Measurements from ENCODE around the gene FCRLA.

Gene FCRLA

DNA sequence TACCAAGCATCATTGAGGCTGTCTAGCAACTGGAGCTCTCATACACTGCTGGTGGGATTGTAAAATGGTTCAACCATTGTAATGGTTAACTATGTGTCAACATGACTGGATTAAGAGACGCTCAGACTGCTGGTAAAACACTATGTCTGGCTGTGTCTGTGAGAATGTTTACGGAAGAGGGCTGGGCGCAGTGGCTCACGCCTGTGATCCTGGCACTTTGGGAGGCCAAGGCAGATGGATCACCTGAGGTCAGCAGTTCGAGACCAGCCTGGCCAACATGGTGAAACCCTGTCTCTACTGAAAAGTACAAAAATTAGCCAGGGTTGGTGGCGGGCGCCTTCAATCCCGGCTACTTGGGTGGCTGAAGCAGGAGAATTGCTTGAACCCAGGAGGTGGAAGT is 4.8 kb upstream of the FCRLA start:
- Histone ChIP-seq H3K79me2 (ENCODE audit: control insufficient read depth, low read length) (peaks cover 6% of the 10 kb centered on the region), H4K20me1 (ENCODE audit: control insufficient read depth, insufficient read depth, low read depth, low read length) (no peaks in the 10 kb centered on the region), H3K27me3 (ENCODE audit: control insufficient read depth, low read length) (no peaks in the 10 kb centered on the region), H3K9me2 (replicated peaks; ENCODE audit: control insufficient read depth, low read length) (no peaks in the 10 kb centered on the region), H3F3A (ENCODE audit: control insufficient read depth, insufficient read depth) (peaks cover 30% of the 10 kb centered on the region), H3K4me1 (ENCODE audit: control insufficient read depth, low read length) (peaks cover 38% of the 10 kb centered on the region), H3K27ac (ENCODE audit: low read depth, low read length) (no peak overlapping the region), H3K4me3 (ENCODE audit: low read length) (no peak overlapping the region), H3K9me3 (ENCODE audit: control insufficient read depth, insufficient read depth, low read length) (no peaks in the 10 kb centered on the region), H3K4me2 (ENCODE audit: low read length) (no peak overlapping the region), H3K36me3 (ENCODE audit: control insufficient read depth, low read length) (peaks cover 2% of the 10 kb centered on the region)
- no peak for TF ChIP-seq EZH2phosphoT487 (IDR thresholded peaks at IDR 0.05; ENCODE audit: borderline replicate concordance, low read length)
- TF ChIP-seq, protein P1, sequence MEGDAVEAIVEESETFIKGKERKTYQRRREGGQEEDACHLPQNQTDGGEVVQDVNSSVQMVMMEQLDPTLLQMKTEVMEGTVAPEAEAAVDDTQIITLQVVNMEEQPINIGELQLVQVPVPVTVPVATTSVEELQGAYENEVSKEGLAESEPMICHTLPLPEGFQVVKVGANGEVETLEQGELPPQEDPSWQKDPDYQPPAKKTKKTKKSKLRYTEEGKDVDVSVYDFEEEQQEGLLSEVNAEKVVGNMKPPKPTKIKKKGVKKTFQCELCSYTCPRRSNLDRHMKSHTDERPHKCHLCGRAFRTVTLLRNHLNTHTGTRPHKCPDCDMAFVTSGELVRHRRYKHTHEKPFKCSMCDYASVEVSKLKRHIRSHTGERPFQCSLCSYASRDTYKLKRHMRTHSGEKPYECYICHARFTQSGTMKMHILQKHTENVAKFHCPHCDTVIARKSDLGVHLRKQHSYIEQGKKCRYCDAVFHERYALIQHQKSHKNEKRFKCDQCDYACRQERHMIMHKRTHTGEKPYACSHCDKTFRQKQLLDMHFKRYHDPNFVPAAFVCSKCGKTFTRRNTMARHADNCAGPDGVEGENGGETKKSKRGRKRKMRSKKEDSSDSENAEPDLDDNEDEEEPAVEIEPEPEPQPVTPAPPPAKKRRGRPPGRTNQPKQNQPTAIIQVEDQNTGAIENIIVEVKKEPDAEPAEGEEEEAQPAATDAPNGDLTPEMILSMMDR (IDR thresholded peaks at IDR 0.05; ENCODE audit: low read depth, low read length, poor library complexity, severe bottlenecking) = no peak

DNA sequence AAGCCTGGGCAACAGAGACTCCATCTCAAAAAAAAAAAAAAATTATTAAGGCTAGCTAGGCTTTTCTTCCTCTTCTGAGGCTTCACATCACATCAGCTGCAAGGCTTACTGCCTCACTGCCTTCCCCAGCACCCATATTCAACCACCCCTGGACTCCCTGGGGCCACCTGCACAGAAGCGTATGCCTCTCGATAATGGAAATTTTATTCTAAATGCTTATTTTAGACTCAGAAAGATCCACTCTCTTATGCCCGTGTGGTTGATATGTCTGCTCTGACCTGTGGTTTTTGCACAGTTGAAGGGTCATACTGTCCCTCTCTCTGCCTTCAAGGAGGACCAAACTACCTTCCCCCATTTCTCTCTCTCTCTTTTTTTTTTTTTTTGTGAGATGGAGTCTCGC is 1.5 kb upstream of the FCRLA start:
- Histone ChIP-seq H3K9me2 (replicated peaks; ENCODE audit: control insufficient read depth, low read length) (no peaks in the 10 kb centered on the region), H3K9me3 (ENCODE audit: control insufficient read depth, insufficient read depth, low read length) (no peaks in the 10 kb centered on the region), H3K27ac (ENCODE audit: low read depth, low read length) (peak overlapping the region; percentile 90), H3K79me2 (ENCODE audit: control insufficient read depth, low read length) (peaks cover 38% of the 10 kb centered on the region), H3K36me3 (ENCODE audit: control insufficient read depth, low read length) (peaks cover 35% of the 10 kb centered on the region), H4K20me1 (ENCODE audit: control insufficient read depth, insufficient read depth, low read depth, low read length) (0 out of 2 replicates have a peak, but pooled peaks cover 5% of the 10 kb centered on the region), H3K4me1 (ENCODE audit: control insufficient read depth, low read length) (peaks cover 54% of the 10 kb centered on the region), H3F3A (ENCODE audit: control insufficient read depth, insufficient read depth) (peaks cover 39% of the 10 kb centered on the region), H3K27me3 (ENCODE audit: control insufficient read depth, low read length) (no peaks in the 10 kb centered on the region), H3K4me2 (ENCODE audit: low read length) (peak overlapping the region; percentile 66), H3K4me3 (ENCODE audit: low read length) (peak overlapping the region; percentile 96)
- TF ChIP-seq, protein P1 (IDR thresholded peaks at IDR 0.05; ENCODE audit: low read depth, low read length, poor library complexity, severe bottlenecking) = no peak
- TF ChIP-seq EZH2phosphoT487 (IDR thresholded peaks at IDR 0.05; ENCODE audit: borderline replicate concordance, low read length) = no peak

DNA sequence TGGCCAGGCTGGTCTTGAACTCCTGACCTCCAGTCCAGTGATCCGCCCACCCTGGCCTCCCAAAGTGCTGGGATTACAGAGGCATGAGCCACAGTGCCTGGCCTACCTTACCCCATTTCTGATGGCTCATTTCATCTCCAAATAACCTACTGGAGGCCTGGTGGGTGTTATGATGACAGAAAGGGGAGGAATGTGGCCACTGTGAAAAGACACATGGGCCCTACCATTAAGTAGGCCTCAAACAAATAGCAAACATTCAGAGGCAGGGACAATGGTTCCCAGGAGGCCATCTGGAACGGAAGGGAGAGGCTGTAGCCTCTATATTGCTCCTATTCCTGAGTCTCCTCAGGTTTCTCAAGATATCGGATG is 932 bp upstream of the FCRLA start:
- H3K9me3 ChIP-seq (ENCODE audit: control insufficient read depth, insufficient read depth, low read length) = no peaks in the 10 kb centered on the region
- H3K9me2 ChIP-seq (replicated peaks; ENCODE audit: control insufficient read depth, low read length) = no peaks in the 10 kb centered on the region
- H3K27ac ChIP-seq (ENCODE audit: low read depth, low read length) = peak overlapping the region; percentile 90
- H3K4me3 ChIP-seq (ENCODE audit: low read length) = peak overlapping the region; percentile 96
- peaks cover 44% of the 10 kb centered on the region for H3K79me2 ChIP-seq (ENCODE audit: control insufficient read depth, low read length)
- H3K4me2 ChIP-seq (ENCODE audit: low read length) = peak overlapping the region; percentile 66
- 0 out of 2 replicates have a peak, but pooled peaks cover 6% of the 10 kb centered on the region for H4K20me1 ChIP-seq (ENCODE audit: control insufficient read depth, insufficient read depth, low read depth, low read length)
- H3F3A ChIP-seq (ENCODE audit: control insufficient read depth, insufficient read depth) = peaks cover 41% of the 10 kb centered on the region
- H3K36me3 ChIP-seq (ENCODE audit: control insufficient read depth, low read length) = peaks cover 40% of the 10 kb centered on the region
- TF ChIP-seq, protein P1 (IDR thresholded peaks at IDR 0.05; ENCODE audit: low read depth, low read length, poor library complexity, severe bottlenecking) = no peak
- TF ChIP-seq EZH2phosphoT487 (IDR thresholded peaks at IDR 0.05; ENCODE audit: borderline replicate concordance, low read length) = no peak
- H3K4me1 ChIP-seq (ENCODE audit: control insufficient read depth, low read length) = peaks cover 60% of the 10 kb centered on the region
- no peaks in the 10 kb centered on the region for H3K27me3 ChIP-seq (ENCODE audit: control insufficient read depth, low read length)

All from DOHH2 (cell line).